Endothelial cell of umbilical vein (primary cell): Measurements from ENCODE around the gene SH3BP1. TPM values are rescaled to one million over a fixed set of nuclear protein-coding genes. Genes with fewer than 3 reads are reported as not detected.

ENCODE experiments used
- BruUV-seq: library from RNA; stranded (reverse); fragments of 400-500 nt; replicated peaks from 2 replicates; lab custom pipeline; 2021; lab: Mats Ljungman, UMichigan
- CTCF ChIA-PET: fragments of 300-600, 350-600 bp; sonication (Branson Sonifier 250); formaldehyde crosslinking; loops from one replicate; lab custom pipeline; 2021; ENCODE audit warnings: antibody characterized with exemption, inconsistent platforms; lab: Charles Lee
- POLR2A ChIA-PET: fragments of 300-600, 350-600 bp; sonication (Branson Sonifier 250); formaldehyde crosslinking; loops from one replicate; lab custom pipeline; 2021; ENCODE audit warnings: antibody characterized with exemption, inconsistent platforms; lab: Charles Lee
- DNase-seq: peaks from one replicate; pipeline ENCODE4 v3.0.0-alpha.2; 2011; ENCODE audit warnings: low read depth, low spot score
- FAIRE-seq: peaks from 2 replicates; lab custom pipeline; 2011; peaks lifted over from hg19 to GRCh38; lab: Jason Lieb, UNC
- H2AFZ ChIP-seq: 2 replicates; pipeline ENCODE4 v1.6.0; 2012; ENCODE audit warnings: low read depth, low read length, control low read depth, inconsistent platforms
- H3K27ac ChIP-seq: 2 replicates; pipeline ENCODE4 v1.5.1; 2011; ENCODE audit warnings: low read depth, mild to moderate bottlenecking, control low read depth, low read length, moderate library complexity; ENCODE audit not compliant: insufficient read depth
- H3K27me3 ChIP-seq, 2 experiments: 2 replicates each; pipeline versions ENCODE4 v1.6.0 to v1.6.1; 2011; ENCODE audit warnings: low read length in 2 of 2, mixed read lengths in 1 of 2; ENCODE audit not compliant: control insufficient read depth in 2 of 2, insufficient read depth in 2 of 2
- H3K36me3 ChIP-seq, 2 experiments: 2 replicates in 1 of 2; 3 replicates in 1 of 2; pipeline ENCODE4 v1.5.1; 2011; ENCODE audit warnings: low read length in 2 of 2, mild to moderate bottlenecking in 1 of 2, moderate library complexity in 1 of 2; ENCODE audit not compliant: control insufficient read depth in 2 of 2, insufficient read depth in 2 of 2; ENCODE audit errors: extremely low read depth in 1 of 2
- H3K4me1 ChIP-seq: 3 replicates; pipeline ENCODE4 v1.5.1; 2011; ENCODE audit warnings: mild to moderate bottlenecking, low read length; ENCODE audit not compliant: control insufficient read depth, insufficient read depth; ENCODE audit errors: extremely low read depth
- H3K4me2 ChIP-seq: 2 replicates; pipeline ENCODE4 v1.6.1; 2011; ENCODE audit warnings: low read length, control low read depth, mixed read lengths; ENCODE audit not compliant: insufficient read depth
- H3K4me3 ChIP-seq, 3 experiments: fragments of 200-600 bp in 1 of 3; sonication (generic), shearing (Covaris generic) in 1 of 3; replicated peaks in 1 of 3; 2 replicates each; pipeline ENCODE4 v1.5.1; 2011 to 2016; ENCODE audit warnings: control low read depth in 3 of 3, low read length in 3 of 3, mild to moderate bottlenecking in 2 of 3, inconsistent platforms in 1 of 3, low read depth in 1 of 3, moderate library complexity in 1 of 3; ENCODE audit not compliant: insufficient read depth in 1 of 3
- H3K79me2 ChIP-seq: 2 replicates; pipeline ENCODE4 v1.6.0; 2012; ENCODE audit warnings: low read length, inconsistent platforms; ENCODE audit not compliant: control insufficient read depth, insufficient read depth
- H3K9ac ChIP-seq: replicated peaks from 2 replicates; pipeline ENCODE3; 2011; ENCODE audit warnings: low read length, control low read depth; ENCODE audit not compliant: insufficient read depth; ENCODE audit errors: extremely low read depth
- H3K9me1 ChIP-seq: replicated peaks from 3 replicates; pipeline ENCODE4 v1.6.0; 2011; ENCODE audit warnings: mild to moderate bottlenecking, low read length; ENCODE audit not compliant: control insufficient read depth, insufficient read depth; ENCODE audit errors: extremely low read depth
- H3K9me3 ChIP-seq: replicated peaks from 2 replicates; pipeline ENCODE4 v1.5.1; 2012; ENCODE audit warnings: low read length, inconsistent platforms; ENCODE audit not compliant: control insufficient read depth, insufficient read depth
- H4K20me1 ChIP-seq: replicated peaks from 2 replicates; pipeline ENCODE3; 2011; ENCODE audit warnings: mild to moderate bottlenecking, low read length; ENCODE audit not compliant: control insufficient read depth, insufficient read depth; ENCODE audit errors: extremely low read depth
- EZH2 ChIP-seq: IDR thresholded peaks from 2 replicates; pipeline ENCODE4 v1.6.1; 2012; ENCODE audit warnings: borderline replicate concordance, low read depth, mild to moderate bottlenecking, moderate library complexity, low read length, inconsistent platforms; ENCODE audit not compliant: severe bottlenecking
- FOS ChIP-seq: IDR thresholded peaks from 2 replicates; pipeline ENCODE4 v1.6.1; 2011; ENCODE audit warnings: mild to moderate bottlenecking, low read length, moderate library complexity, borderline replicate concordance; ENCODE audit not compliant: insufficient read depth
- JUN ChIP-seq: IDR thresholded peaks from 2 replicates; pipeline ENCODE4 v1.6.1; 2011; ENCODE audit warnings: borderline replicate concordance, low read depth; ENCODE audit not compliant: insufficient read length, insufficient read depth
- MAX ChIP-seq: IDR thresholded peaks from 2 replicates; pipeline ENCODE4 v1.6.1; 2011; ENCODE audit not compliant: insufficient read depth, insufficient read length
- MYC ChIP-seq: IDR thresholded peaks from one replicate; pipeline ENCODE4 v1.6.1; 2011; ENCODE audit warnings: mild to moderate bottlenecking, low read depth, low read length
- POLR2A ChIP-seq: IDR thresholded peaks from 2 replicates; pipeline ENCODE4 v1.6.1; 2012; ENCODE audit warnings: low read depth, mild to moderate bottlenecking, control low read depth, low read length
- POLR2AphosphoS5 ChIP-seq: IDR thresholded peaks from 2 replicates; pipeline ENCODE4 v1.6.1; 2012; ENCODE audit warnings: low read depth, mild to moderate bottlenecking, control low read depth, low read length, moderate library complexity; ENCODE audit not compliant: insufficient read depth
- dilution Hi-C: fragments of 300-500 bp; cut with MboI; formaldehyde crosslinking; loops from one replicate; pipeline ENCODE4 v1.15.0; 2019; ENCODE audit warnings: low sequenced_read_pairs; ENCODE audit not compliant: extremely low pct_ligation_motif_present
- intact Hi-C: fragments of 100-400 bp; cut with micrococcal nuclease; formaldehyde crosslinking; loops from one replicate; pipeline ENCODE4 v1.10.0; 2022
- polyA plus RNA-seq, 4 experiments: library from polyadenylated mRNA; depleted of rRNA in 3 of 4; stranded (reverse) in 3 of 4; unstranded in 1 of 4; fragments of >200 nt; gene quantifications; 2 replicates each; pipeline versions ENCODE4 v1.2.1 to v1.2.3, GENCODE V29; 2011 to 2012; ENCODE audit warnings: missing spikeins in 1 of 4
- total RNA-seq: library from RNA; stranded (reverse); gene quantifications from 2 replicates; pipeline ENCODE4 v1.2.3, GENCODE V29; 2021

SH3BP1 gene
- total and polyA plus RNA-seq, 2 donors (not counting 3 experiments of a cell fraction or from before 2014, with no cell fraction given): 2.3 to 4.3 TPM

GRCh38 chr22:37607935-37608476 lies 31.5 kb upstream of the SH3BP1 start:
- H3K27ac ChIP-seq: peak overlapping the region; percentile 79
- no peaks in the 10 kb centered on the region for H3K36me3 ChIP-seq
- H2AFZ ChIP-seq: peak overlapping the region; percentile 49
- FAIRE-seq: no peak
- no peaks in the 10 kb centered on the region for H3K9me3 ChIP-seq
- peak overlapping the region; percentile 92 for H3K4me2 ChIP-seq
- dilution Hi-C loops: no loop called here
- POLR2A ChIA-PET: interaction anchor here (0.5 to 1.0 kb wide), 4 partner anchors 15 to 197 kb away, joined by 3 to 10 read pairs (median 3); a partner anchor contains a TSS
- H3K9ac ChIP-seq: peak overlapping the region; percentile 55
- H3K4me3 ChIP-seq: peak overlapping the region in 2 of 3 experiments; percentile 17 to 83
- TSS peak; percentile 89 for BruUV-seq
- H3K4me1 ChIP-seq: peaks cover 19% of the 10 kb centered on the region
- CTCF ChIA-PET: interaction anchor here (0.6 to 5.7 kb wide), 21 partner anchors 11 to 347 kb away, joined by 3 to 92 read pairs (median 6); no protein-coding TSS in a partner anchor
- intact Hi-C loops: loop anchor here (1.0 to 5.0 kb wide), 6 partner anchors 25 to 139 kb away; partner anchors contain the start of gene NOL12
- TF ChIP-seq POLR2A (peak; percentile 33), MYC (no peak), JUN (no peak), EZH2 (no peak), POLR2AphosphoS5 (no peak), FOS (no peak), MAX (peak; percentile 41)
- H3K9me1 ChIP-seq: no peaks in the 10 kb centered on the region
- H3K79me2 ChIP-seq: peaks cover 26% of the 10 kb centered on the region
- peaks cover 0 to 7% of the 10 kb centered on the region in 2 experiments for H3K27me3 ChIP-seq
- no peaks in the 10 kb centered on the region for H4K20me1 ChIP-seq
- no peak for DNase-seq
